HG03354 (cell line): ENCODE measurements around the gene PLXNA4.

Source experiments
- ATAC-seq: cut with Tn5 transposase; IDR thresholded peaks from one replicate; pipeline ENCODE4 v1.9.1; 2021; ENCODE audit warnings: mild to moderate bottlenecking; ENCODE audit not compliant: unreplicated experiment, poor library complexity, severe bottlenecking

PLXNA4 gene

DNA sequence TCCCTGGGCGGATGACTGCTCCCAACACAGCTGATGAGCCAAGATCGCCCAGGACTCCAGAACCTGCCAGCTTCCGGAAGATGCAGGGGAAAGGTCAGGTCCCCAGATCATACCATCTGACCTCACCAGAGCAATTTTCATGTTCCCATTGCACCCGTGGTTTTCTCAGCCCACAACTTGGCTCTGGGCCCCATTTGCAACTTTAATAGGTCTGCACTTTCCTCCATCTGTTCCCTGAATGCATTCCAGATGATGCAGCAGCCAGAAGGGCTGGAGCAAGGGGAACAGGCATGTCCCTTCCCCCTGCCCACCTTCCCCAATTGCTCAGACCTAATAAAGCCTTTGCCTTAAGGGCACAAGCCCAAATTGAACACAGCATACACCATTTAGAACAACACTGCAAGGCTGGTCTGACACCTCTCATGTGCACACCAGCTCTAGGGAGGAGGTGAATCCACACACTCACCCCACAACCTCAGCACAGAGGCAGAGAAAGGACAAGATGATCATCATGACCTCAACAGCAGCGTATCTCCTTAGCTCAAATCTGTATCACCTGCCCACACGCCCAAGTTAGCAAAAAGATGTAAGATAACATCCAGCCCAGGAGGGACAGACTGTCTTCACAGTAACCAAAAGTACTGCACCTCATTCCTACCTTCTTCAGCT lies 87.5 kb downstream of the PLXNA4 start:
- no peak for ATAC-seq

- ATAC-seq = no peak
Observed at GRCh38 chr7:132486274-132486610, 90.0 kb downstream of the PLXNA4 start.

- ATAC-seq = no peak
Observed at GRCh38 chr7:132485600-132486273, 90.5 kb downstream of the PLXNA4 start.

GRCh38 chr7:132485136-132485535 lies 91.1 kb downstream of the PLXNA4 start:
- no peak for ATAC-seq

DNA sequence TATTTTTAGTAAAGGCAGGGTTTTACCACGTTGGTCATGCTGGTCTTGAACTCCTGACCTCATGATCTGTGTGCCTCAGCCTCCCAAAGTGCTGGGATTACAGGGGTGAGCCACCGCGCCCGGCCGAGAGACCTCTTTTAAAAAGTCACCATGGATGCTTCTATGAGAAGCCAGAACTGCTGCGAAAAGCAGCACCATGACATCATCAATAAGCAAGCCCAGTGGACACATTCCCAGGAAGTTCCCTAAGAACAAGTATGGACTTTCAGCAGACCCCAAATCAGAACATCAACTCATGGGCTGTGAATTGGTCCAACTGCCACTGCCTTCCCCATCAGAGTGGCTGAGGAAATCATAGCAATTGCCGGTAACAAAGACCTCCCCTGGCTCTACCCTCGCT lies 93.4 kb downstream of the PLXNA4 start:
- no peak for ATAC-seq

DNA sequence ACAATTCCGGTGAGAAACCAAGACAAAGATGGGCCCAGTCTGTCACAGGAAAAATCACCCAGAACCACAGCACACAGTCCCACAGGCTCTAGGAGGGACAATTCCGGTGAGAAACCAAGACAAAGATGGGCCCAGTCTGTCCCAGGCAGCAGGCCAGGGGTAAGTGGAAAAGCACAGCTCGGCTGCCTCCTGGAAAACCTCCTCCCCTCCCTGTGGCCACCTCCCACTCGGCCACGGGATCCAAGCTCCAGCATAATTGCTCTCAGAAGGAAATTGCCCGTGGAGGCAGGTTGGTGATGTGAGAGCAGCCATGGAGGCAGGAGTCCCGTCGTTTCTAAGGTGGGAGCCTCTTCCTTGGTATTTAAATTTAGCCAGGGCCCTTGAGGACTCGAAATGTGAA lies 95.7 kb downstream of the PLXNA4 start:
- no peak for ATAC-seq

DNA sequence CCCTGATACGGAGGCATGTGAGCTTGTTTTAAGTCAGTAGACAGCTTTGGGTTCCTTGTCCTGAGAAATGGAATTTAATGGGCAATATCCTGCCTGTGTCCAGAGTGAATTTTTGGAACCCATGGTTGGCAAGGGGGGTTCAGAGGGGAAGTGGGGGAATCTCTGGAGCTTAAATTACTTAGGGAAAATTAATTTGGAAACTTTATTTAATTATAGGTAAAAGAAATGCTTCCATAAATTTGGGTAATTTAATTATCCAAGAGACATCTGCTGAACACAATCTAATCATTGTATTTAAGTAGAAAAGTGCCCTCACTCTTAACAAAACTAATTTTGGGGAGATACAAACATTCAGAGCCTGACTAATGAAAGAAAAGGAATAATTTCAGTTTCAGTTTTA lies 99.7 kb downstream of the PLXNA4 start:
- no peak for ATAC-seq

- no peak for ATAC-seq
Observed at GRCh38 chr7:132475669-132476116, 100.6 kb downstream of the PLXNA4 start.

DNA sequence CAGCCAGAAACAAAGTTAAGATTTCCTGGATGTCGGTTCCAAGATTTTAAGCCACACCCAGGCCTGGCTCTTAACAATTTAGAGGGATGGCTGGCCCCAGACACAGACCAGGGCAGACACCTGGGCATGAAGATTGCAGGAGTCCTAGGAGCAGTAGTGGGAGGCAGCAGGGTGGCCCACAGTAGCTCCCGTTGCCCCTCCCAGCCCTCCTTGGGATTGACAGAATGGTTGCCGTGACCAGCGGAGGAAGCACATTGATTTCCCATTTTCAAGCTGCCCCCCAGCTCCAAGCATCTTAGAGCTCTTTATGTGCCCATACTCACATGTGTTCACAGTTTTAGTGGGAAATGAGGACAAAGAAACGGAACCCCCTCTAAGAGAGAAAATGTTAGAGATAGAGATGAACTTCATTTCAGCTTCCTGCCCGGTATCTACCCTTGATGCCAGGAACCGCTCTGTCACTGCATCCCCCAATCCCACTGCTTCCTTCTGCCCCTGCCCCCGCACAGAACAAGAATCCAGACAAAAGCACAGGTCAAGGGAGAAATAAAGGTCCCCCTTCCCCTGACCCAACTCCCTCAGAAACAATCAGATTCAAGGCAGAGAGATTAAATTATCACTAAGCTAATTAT lies 101.1 kb downstream of the PLXNA4 start:
- no peak for ATAC-seq

GRCh38 chr7:132472463-132473120 lies 103.7 kb downstream of the PLXNA4 start:
- no peak for ATAC-seq

GRCh38 chr7:132471515-132471914 lies 104.8 kb downstream of the PLXNA4 start:
- ATAC-seq = no peak

DNA sequence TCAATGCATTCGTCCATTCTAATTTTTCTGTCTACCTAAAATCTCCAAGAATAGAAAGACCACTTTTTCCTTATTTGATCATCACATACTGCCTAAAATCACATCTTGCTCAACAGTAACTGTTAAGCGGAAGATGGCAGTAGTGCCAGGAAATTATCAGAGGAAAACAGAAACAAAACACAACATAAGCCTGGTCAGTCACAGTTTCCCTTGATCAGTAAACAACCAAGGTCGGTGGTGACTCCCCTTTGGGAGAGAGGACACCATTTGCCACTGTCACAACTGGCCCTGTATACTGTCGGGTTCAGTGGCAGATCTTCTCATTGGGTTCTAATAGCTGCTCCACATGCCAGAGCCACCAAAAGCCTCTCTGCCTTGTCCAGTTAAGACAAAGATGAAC lies 106.6 kb downstream of the PLXNA4 start:
- no peak for ATAC-seq

- ATAC-seq = no peak
Observed at GRCh38 chr7:132469264-132469663, 107.0 kb downstream of the PLXNA4 start.

DNA sequence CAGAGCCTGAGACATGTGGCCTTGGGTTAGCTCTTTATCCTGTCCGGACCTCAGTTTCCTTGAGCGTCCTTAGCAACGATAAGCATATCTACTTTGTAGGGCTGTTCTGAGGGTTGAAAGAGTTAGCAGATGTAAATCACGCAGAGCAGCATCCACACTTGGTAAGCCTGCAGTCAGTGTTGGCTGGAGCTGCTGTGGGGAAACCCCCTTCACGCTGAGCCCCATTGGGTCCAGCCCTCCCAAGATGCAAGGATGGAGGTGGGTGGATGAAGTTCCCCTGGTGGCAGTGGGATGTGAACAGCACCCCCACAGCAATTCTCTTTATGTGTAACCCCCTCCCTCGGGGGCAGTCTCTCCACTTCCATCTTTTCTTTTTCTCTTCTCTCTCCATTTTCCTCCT lies 109.9 kb downstream of the PLXNA4 start:
- no peak for ATAC-seq

GRCh38 chr7:132465516-132465915 lies 110.8 kb downstream of the PLXNA4 start:
- ATAC-seq = no peak

DNA sequence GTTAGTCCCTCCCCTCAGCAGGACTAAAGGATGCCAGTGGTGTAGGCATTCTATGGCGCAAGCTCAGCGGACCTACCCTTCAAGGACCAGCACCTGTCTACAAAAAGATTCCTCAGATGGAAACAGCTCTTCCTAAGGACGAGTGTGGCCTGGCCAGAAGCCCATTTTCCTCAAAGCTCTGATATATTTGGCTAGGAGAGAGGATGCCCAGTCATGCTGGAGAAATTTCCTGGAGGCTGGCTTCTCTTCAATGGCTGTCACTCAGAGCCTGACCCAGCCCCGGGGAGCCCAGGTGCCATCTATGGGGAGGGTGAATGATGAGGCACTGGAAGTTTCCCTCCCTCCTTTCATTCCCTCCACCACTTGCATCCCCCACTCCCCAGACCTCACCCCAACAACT lies 111.5 kb downstream of the PLXNA4 start:
- no peak for ATAC-seq

DNA sequence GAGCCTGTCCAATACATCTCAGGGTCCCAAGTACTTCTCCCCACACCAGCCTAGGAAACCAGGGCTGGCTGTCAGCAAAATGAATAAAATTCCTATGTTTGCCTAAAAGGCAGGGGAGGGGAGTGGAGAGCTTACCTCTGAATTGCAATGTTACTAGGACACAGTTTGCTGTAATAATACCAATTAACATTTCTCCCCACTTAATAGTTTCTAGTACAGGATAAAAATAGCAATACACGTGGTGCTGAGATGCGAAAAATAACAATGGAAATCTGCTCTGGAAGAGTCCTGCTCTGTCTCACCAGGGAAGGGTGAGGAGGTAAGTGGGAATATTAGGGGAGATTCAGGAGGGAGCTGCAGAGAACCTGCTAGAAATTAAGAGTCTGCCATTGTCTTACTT lies 112.3 kb downstream of the PLXNA4 start:
- ATAC-seq = no peak

- ATAC-seq = no peak
Observed at GRCh38 chr7:132462478-132462877, 113.8 kb downstream of the PLXNA4 start.

- no peak for ATAC-seq
Observed at GRCh38 chr7:132461032-132461592, 115.2 kb downstream of the PLXNA4 start.

- ATAC-seq = no peak
Observed at GRCh38 chr7:132458729-132459128, 117.5 kb downstream of the PLXNA4 start.
